ENCODE results near the gene ATXN7L3B. TPM values are rescaled to one million over a fixed set of nuclear protein-coding genes. Genes with fewer than 3 reads are reported as not detected.

The ATXN7L3B gene
- total RNA-seq, 1 donor from 2014 or later: 13.1 TPM

- H3K4me3 ChIP-seq (ENCODE audit: low read depth, low read length): no peak overlapping the region
- no peak for DNase-seq (ENCODE audit: low read depth)
- TF ChIP-seq CTCF (conservative IDR thresholded peaks at IDR 0.05; ENCODE audit: low read depth, low read length): no peak
These were observed 27.7 kb upstream of the ATXN7L3B start for GRCh38 chr12:74509886-74510285.

- DNase-seq (ENCODE audit: low read depth): no peak
- H3K4me3 ChIP-seq (ENCODE audit: low read depth, low read length): no peak overlapping the region
- no peak for TF ChIP-seq CTCF (conservative IDR thresholded peaks at IDR 0.05; ENCODE audit: low read depth, low read length)
These were observed 23.4 kb upstream of the ATXN7L3B start for GRCh38 chr12:74514098-74514872.

- DNase-seq (ENCODE audit: low read depth): no peak
- no peak for TF ChIP-seq CTCF (conservative IDR thresholded peaks at IDR 0.05; ENCODE audit: low read depth, low read length)
These were observed 21.8 kb upstream of the ATXN7L3B start for GRCh38 chr12:74515849-74516248.

GRCh38 chr12:74526535-74526934 lies 11.1 kb upstream of the ATXN7L3B start:
- DNase-seq (ENCODE audit: low read depth): no peak
- H3K4me3 ChIP-seq (ENCODE audit: low read depth, low read length): no peak overlapping the region
- TF ChIP-seq CTCF (conservative IDR thresholded peaks at IDR 0.05; ENCODE audit: low read depth, low read length): no peak

More at GRCh38 chr12:74515849-74516248, 21.8 kb upstream of the ATXN7L3B start:
- no peak overlapping the region for H3K4me3 ChIP-seq (ENCODE audit: low read depth, low read length)

GRCh38 chr12:74527491-74527890 lies 10.1 kb upstream of the ATXN7L3B start:
- DNase-seq (ENCODE audit: low read depth): no peak
- no peak for TF ChIP-seq CTCF (conservative IDR thresholded peaks at IDR 0.05; ENCODE audit: low read depth, low read length)
- H3K4me3 ChIP-seq (ENCODE audit: low read depth, low read length): no peak overlapping the region

GRCh38 chr12:74530676-74531075 lies 7.0 kb upstream of the ATXN7L3B start:
- no peak overlapping the region for H3K4me3 ChIP-seq (ENCODE audit: low read depth, low read length)
- DNase-seq (ENCODE audit: low read depth): no peak
- TF ChIP-seq CTCF (conservative IDR thresholded peaks at IDR 0.05; ENCODE audit: low read depth, low read length): no peak

GRCh38 chr12:74535536-74535935 lies 2.1 kb upstream of the ATXN7L3B start:
- H3K4me3 ChIP-seq (ENCODE audit: low read depth, low read length): no peak overlapping the region
- TF ChIP-seq CTCF (conservative IDR thresholded peaks at IDR 0.05; ENCODE audit: low read depth, low read length): no peak
- DNase-seq (ENCODE audit: low read depth): no peak
